GM12865 (cell line): ENCODE data around the gene POU2F1.

Source experiments
- DNase-seq: peaks from one replicate; pipeline ENCODE4 v3.0.0; 2010; ENCODE audit warnings: low read depth
- H3K4me3 ChIP-seq: 2 replicates; pipeline ENCODE4 v1.5.1; 2011; ENCODE audit warnings: mild to moderate bottlenecking, low read depth, low read length, control low read depth
- TF ChIP-seq, protein P1 (sequence below): IDR thresholded peaks from 2 replicates; pipeline ENCODE4 v1.5.1; 2011; ENCODE audit warnings: low read length, control low read depth, low read depth, inconsistent platforms; ENCODE audit not compliant: insufficient read depth; ENCODE audit errors: missing control alignments

POU2F1 gene

DNA sequence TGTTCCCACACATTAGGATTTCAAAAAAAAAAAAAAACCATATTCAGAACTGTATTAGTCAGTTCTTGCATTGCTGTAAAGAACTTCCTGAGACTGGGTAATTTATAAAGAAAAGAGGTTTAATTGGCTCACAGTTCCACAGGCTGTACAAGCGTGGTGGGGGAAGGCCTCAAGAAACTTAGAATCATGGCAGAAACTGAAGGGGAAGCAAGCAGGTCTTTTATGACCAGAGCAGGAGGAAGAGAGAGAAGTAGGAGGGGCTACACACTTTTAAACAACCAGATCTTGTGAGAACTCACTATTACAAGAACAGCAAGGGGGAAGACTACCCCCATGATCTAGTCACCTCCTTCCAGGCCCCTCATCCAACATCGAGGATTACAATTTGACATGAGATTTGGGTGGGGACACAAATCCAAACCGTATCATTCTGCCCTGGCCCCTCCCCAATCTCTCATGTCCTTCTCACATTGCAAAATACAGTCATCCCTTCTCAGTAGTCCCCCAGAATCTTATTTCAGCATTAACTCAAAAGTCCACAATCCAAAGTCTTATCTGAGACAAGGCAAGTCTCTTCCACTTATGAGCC lies 51.8 kb downstream of the POU2F1 start:
- TF ChIP-seq, protein P1, sequence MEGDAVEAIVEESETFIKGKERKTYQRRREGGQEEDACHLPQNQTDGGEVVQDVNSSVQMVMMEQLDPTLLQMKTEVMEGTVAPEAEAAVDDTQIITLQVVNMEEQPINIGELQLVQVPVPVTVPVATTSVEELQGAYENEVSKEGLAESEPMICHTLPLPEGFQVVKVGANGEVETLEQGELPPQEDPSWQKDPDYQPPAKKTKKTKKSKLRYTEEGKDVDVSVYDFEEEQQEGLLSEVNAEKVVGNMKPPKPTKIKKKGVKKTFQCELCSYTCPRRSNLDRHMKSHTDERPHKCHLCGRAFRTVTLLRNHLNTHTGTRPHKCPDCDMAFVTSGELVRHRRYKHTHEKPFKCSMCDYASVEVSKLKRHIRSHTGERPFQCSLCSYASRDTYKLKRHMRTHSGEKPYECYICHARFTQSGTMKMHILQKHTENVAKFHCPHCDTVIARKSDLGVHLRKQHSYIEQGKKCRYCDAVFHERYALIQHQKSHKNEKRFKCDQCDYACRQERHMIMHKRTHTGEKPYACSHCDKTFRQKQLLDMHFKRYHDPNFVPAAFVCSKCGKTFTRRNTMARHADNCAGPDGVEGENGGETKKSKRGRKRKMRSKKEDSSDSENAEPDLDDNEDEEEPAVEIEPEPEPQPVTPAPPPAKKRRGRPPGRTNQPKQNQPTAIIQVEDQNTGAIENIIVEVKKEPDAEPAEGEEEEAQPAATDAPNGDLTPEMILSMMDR, result no peak
- no peak overlapping the region for H3K4me3 ChIP-seq
- DNase-seq, result no peak

DNA sequence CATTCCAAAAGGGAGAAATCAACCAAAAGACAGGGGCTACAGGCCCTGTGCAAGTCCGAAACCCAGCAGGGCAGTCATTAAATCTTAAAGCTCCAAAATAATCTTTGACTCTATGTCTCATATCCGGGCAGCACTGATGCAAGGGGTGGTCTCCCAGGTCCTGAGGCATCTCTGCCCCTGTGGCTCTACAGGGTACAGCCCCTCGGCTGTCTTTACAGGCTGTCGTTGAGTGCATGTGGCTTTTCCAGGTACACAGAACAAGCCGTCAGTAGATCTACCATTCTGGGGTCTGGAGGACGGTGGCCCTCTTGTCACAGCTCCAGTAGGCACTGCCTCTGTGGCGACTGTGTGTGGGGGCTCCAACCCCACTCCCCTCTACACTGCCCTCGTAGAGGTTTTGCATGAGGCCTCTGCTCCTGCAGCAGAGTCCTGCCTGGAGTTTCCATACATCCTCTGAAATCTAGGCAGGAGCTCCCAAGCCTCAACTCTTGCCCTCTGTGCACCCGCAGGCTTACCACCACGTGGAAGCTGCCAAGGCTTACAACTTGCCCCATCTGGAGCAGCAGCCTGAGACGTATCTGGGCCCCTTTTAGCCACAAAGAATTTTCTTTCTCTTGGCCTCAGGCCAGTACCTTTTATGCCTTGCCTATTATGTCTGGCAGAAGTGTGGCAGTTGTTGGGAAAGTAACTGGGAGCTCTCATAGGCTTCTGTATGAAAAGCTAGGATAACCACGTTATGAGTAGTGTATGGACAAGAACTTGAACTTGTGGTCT lies 52.5 kb downstream of the POU2F1 start:
- TF ChIP-seq, protein P1, result no peak
- no peak overlapping the region for H3K4me3 ChIP-seq
- DNase-seq, result no peak

DNA sequence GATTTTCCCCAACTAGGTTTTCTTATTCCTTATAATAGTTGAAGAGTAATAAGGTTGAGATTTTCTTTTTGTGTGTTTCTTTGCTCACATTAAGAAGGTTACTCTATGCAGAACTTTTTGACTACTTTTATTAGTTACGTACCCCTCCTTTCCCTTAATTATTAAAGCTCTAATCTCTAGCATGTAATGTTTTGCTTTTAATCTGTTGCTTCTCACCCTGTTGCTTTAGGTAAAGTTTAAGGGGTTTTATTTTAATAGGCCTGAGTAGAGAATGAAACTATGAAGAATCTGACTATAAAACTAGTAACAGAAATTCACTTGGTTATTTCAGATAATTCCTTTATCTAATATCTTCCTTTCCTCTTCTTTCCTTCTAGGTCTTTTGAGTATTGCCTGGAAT lies 53.4 kb downstream of the POU2F1 start:
- no peak for DNase-seq
- no peak overlapping the region for H3K4me3 ChIP-seq
- TF ChIP-seq, protein P1, result no peak

DNA sequence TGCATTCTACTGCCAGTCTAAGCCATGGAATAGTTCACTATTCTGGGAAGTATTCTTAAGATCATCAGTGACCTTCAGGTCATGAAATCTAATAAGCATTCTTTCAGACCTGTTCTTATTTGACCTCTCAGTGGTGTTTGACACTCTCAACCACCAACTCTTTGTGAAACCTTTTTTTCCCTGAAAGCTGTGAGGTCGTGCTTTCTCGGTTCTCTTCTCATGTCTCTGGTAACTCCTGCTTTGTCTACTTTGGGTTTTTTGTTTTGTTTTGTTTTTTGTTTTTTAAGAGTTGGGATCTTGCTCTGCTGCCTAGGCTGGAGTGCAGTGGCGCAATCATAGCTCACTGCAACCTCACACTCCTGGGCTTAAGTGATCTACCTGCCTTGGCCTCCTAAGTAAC lies 56.3 kb downstream of the POU2F1 start:
- H3K4me3 ChIP-seq, result no peak overlapping the region
- peak; percentile 71 for DNase-seq
- TF ChIP-seq, protein P1, result no peak

DNA sequence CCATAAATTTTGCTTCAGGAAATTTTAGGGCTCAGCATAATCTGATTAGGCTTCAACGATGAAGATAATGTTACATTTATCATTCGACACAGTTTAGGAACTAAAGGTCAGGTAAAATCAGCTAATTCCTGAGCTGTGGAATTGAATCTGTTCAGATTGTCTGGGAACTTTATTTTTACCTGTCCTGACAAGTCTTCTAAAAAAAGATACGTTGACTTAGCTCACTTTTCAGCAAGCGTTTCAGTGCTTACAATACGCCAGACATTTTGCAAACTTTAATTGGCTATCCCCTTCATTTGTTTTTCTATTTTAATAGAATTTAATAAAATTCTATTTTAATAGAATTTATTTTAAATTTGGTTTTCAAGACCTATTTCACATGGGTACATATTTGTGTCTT lies 57.8 kb downstream of the POU2F1 start:
- TF ChIP-seq, protein P1, result no peak
- DNase-seq, result no peak
- no peak overlapping the region for H3K4me3 ChIP-seq

DNA sequence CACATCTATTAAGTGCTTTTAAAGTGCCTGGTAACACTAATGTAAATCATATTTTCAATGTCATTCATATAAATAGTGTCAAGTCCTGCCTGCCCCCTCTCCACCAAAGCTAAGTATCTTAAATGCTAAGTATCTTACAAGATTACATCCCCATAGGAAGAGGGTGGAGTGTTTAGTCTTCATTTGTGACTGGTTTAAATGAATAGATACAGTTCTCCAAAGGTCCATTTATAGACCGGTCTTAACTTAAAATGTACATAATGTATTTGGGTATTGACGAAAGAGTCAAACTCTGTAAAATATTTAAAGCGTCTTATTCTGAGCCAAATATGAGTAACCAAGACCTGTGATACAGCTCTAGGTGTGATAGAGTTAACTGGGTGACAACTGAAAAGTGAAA lies 60.2 kb downstream of the POU2F1 start:
- DNase-seq, result no peak
- TF ChIP-seq, protein P1, result no peak
- H3K4me3 ChIP-seq, result no peak overlapping the region
